GM12892 (cell line): ENCODE data around the gene GMPS.

ENCODE experiments used
- POLR2A ChIP-seq: IDR thresholded peaks from 2 replicates; pipeline ENCODE4 v1.6.1; 2011; ENCODE audit warnings: low read depth, low read length, control low read depth
- POLR2AphosphoS5 ChIP-seq: IDR thresholded peaks from 2 replicates; pipeline ENCODE4 v1.6.1; 2011; ENCODE audit warnings: low read depth, low read length, control low read depth

DNA sequence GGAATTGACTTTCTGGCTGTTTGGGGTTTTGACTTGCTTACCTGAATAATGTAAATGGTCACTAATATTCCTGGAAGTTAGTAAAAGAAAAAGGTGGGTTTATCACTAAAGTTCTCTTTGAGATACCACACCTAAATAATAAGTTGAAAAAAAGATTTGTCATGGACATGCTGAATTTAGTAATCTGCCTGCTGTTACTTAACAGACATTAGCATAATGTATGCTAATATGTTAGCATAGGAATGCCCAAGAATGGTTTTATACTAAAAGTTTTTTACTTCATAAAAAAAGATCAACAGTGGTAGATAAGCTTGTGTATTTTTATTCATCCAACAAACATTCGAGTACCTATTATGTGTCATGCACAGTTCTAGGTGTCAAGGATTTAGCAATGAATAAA is 36.5 kb downstream of the GMPS start:
- TF ChIP-seq POLR2A (no peak), POLR2AphosphoS5 (no peak)
